ENCODE measurements around the gene ASNSD1. TPM values are rescaled to one million over a fixed set of nuclear protein-coding genes. Genes with fewer than 3 reads are reported as not detected.

Gene ASNSD1
- total and polyA plus RNA-seq, 2 of the 13 experiments (the other 11 are each of a cell fraction or from before 2014, with no cell fraction given), result 35.1 to 96.6 TPM

GRCh38 chr2:189661148-189661956 lies at the start of gene ASNSD1 (continued):
- peak; percentile 52; the same call in 1 of the 2 replicates for TF ChIP-seq PRDM10 (CRISPR knock-in tag; IDR thresholded peaks at IDR 0.05; ENCODE audit: low read depth)
- peak; percentile 93 for TF ChIP-seq ATF7-NPFF (CRISPR knock-in tag; IDR thresholded peaks at IDR 0.05; ENCODE audit: low read depth)
- peak; percentile 70; the same call in 1 of the 2 replicates for TF ChIP-seq ZNF12 (CRISPR knock-in tag; IDR thresholded peaks at IDR 0.05)
- peak; percentile 95 for TF ChIP-seq CHD2 (IDR thresholded peaks at IDR 0.05; ENCODE audit: low read depth, low read length)
- TF ChIP-seq GLI4 (CRISPR knock-in tag; IDR thresholded peaks at IDR 0.05; ENCODE audit: borderline replicate concordance), result peak; percentile 95
- 0 out of 2 replicates have a peak, but pooled peaks have one; percentile 77 for TF ChIP-seq HBP1 (CRISPR knock-in tag; IDR thresholded peaks at IDR 0.05; ENCODE audit: low read depth)
- peak; percentile 93; the same call in 1 of the 2 replicates for TF ChIP-seq NRL (CRISPR knock-in tag; IDR thresholded peaks at IDR 0.05; ENCODE audit: borderline replicate concordance)
- no peak for TF ChIP-seq ZNF224 (CRISPR knock-in tag; IDR thresholded peaks at IDR 0.05)
- peak; percentile 85; the same call in 1 of the 2 replicates for TF ChIP-seq CENPT (CRISPR knock-in tag; IDR thresholded peaks at IDR 0.05; ENCODE audit: low read depth)
- TF ChIP-seq MED1 (CRISPR knock-in tag; IDR thresholded peaks at IDR 0.05), result peak; percentile 55
- TF ChIP-seq SATB2 (CRISPR knock-in tag; IDR thresholded peaks at IDR 0.05), result no peak
- TF ChIP-seq ZFP90 (CRISPR knock-in tag; IDR thresholded peaks at IDR 0.05; ENCODE audit: borderline replicate concordance), result peak; percentile 95
- 0 out of 2 replicates have a peak, but pooled peaks have one; percentile 43 for TF ChIP-seq NCOA1 (CRISPR knock-in tag; IDR thresholded peaks at IDR 0.05)
- TF ChIP-seq ZNF441 (CRISPR knock-in tag; IDR thresholded peaks at IDR 0.05; ENCODE audit: borderline replicate concordance), result peak; percentile 84; the same call in 1 of the 2 replicates
- peak; percentile 89 for TF ChIP-seq ZSCAN31 (CRISPR knock-in tag; IDR thresholded peaks at IDR 0.05; ENCODE audit: low read depth)
- TF ChIP-seq ZNF512 (CRISPR knock-in tag; IDR thresholded peaks at IDR 0.05), result no peak
- no peak for TF ChIP-seq HMGA1 (CRISPR knock-in tag; conservative IDR thresholded peaks at IDR 0.05)

Measured in HepG2 (cell line).